Tracheal epithelial cell (primary cell): Measurements from ENCODE around the gene ZIC3. TPM values are rescaled to one million over a fixed set of nuclear protein-coding genes. Genes with fewer than 3 reads are reported as not detected.

Source experiments
- total RNA-seq: library from RNA; depleted of rRNA; stranded (reverse); fragments of >200 nt; gene quantifications from 2 replicates; pipeline ENCODE4 v1.2.1, GENCODE V29; 2014

The ZIC3 gene
- total RNA-seq: not detected in 2 replicates

DNA sequence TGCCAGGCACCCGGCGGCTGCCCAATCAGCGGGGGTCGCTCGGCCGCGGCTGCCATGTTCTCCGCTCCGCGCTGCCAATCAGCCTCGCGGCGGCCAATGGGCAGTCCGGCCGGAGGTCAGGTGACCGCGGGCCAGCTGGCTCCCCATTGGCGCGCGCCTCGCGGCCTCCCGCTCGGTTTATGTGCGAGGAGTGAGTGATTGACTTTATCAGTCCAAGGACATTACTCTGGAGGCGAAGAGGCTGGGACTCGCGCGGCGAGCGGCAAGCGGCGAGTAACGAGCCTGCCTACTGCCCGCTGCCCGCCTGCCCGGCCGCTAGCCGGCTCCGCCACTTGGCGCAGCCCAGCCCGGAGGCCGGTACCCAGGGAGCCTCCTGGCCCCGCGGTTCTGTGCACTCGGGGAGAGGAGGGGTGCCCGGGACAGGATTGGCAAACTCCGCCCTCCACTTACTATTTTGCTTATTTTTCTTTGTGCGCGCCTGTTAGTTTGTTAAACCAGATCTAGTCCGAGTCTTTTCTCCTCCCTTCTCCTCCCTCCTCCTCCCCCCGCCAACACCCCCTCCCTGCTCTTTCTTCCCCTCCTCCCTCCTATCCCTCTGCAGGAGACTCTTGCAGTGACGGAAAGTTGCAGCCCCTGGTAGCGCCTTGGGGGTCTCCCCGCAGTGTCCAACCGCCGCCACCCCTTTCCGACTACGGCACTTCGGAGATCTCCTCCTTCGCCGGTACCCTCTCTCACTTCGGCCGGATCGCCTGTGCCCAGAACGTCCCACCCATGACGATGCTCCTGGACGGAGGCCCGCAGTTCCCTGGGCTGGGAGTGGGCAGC, at the start of gene ZIC3:
Gene ZIC3 (plus strand): TSS at position 207 of the 825 bp plus-strand sequence. CDS start 565 bp downstream, at position 772.

